Measurements from ENCODE around the gene DSG3. TPM values are rescaled to one million over a fixed set of nuclear protein-coding genes. Genes with fewer than 3 reads are reported as not detected.

The DSG3 gene
- total RNA-seq, 1 experiment from 2014 or later, result 0.05 TPM

DNA sequence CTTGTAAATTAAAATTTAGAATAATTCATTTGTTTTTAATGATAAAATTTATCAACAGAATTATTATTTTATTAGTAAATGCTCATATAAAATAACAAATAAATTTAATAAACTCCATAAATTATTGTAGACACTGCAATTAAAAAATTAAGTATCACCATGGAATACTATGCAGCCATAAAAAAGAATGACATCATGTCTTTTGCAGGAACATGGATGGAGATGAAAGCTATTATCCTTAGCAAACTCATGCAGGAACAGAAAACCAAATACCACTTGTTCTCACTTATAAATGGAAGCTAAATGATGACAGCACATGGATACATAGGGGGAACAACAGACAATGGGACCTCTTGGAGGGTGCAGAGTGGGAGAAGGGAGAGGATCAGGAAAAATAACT, 29.7 kb upstream of the DSG3 start:
- intact Hi-C loops (cut with micrococcal nuclease), result no loop called here
- CTCF ChIA-PET, result no interaction called here
- RAD21 ChIA-PET (ENCODE audit: low non-redundant PET in 1 of 2, low total read pairs in 2 of 2, uncharacterized antibody in 2 of 2, unreplicated experiment in 2 of 2), result no interaction called here
- Histone ChIP-seq H3K27me3 (ENCODE audit: insufficient read depth, low read length) (no peaks in the 10 kb centered on the region), H3K9me3 (ENCODE audit: control insufficient read depth in 1 of 2, insufficient read depth in 1 of 2, low read depth in 1 of 2, low read length in 2 of 2) (no peaks in the 10 kb centered on the region), H3K9ac (ENCODE audit: low read length) (no peak overlapping the region), H3K4me1 (ENCODE audit: control insufficient read depth in 1 of 2, insufficient read depth in 2 of 2, low read length in 2 of 2) (peaks cover 7 to 23% of the 10 kb centered on the region in 2 experiments; a peak in 3 of 4 replicates), H3K36me3 (ENCODE audit: control insufficient read depth in 1 of 2, insufficient read depth in 2 of 2, low read length in 2 of 2) (no peaks in the 10 kb centered on the region), H3K79me2 (ENCODE audit: insufficient read depth, low read length) (no peaks in the 10 kb centered on the region), H2AFZ (ENCODE audit: low read depth, low read length, poor library complexity, severe bottlenecking) (no peak overlapping the region), H3K4me3 (replicated peaks in 1 of 2; ENCODE audit: low read depth in 1 of 2, low read length in 2 of 2) (no peak overlapping the region), H4K20me1 (ENCODE audit: insufficient read depth) (no peaks in the 10 kb centered on the region), H3K9me2 (ENCODE audit: insufficient read depth) (no peaks in the 10 kb centered on the region), H3K4me2 (ENCODE audit: low read length) (no peak overlapping the region), H3K27ac (ENCODE audit: low read depth, low read length) (no peak overlapping the region)
- POLR2A ChIA-PET, result no interaction called here
- DNase-seq (ENCODE audit: low read depth, low spot score), result no peak
- TF ChIP-seq YY1 (IDR thresholded peaks at IDR 0.05; ENCODE audit: extremely low read depth, insufficient replicate concordance, low read depth, low read length), result no peak
- TF ChIP-seq, protein P1, sequence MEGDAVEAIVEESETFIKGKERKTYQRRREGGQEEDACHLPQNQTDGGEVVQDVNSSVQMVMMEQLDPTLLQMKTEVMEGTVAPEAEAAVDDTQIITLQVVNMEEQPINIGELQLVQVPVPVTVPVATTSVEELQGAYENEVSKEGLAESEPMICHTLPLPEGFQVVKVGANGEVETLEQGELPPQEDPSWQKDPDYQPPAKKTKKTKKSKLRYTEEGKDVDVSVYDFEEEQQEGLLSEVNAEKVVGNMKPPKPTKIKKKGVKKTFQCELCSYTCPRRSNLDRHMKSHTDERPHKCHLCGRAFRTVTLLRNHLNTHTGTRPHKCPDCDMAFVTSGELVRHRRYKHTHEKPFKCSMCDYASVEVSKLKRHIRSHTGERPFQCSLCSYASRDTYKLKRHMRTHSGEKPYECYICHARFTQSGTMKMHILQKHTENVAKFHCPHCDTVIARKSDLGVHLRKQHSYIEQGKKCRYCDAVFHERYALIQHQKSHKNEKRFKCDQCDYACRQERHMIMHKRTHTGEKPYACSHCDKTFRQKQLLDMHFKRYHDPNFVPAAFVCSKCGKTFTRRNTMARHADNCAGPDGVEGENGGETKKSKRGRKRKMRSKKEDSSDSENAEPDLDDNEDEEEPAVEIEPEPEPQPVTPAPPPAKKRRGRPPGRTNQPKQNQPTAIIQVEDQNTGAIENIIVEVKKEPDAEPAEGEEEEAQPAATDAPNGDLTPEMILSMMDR (IDR thresholded peaks at IDR 0.05 in 2 of 3, conservative IDR thresholded peaks at IDR 0.05 in 1 of 3; ENCODE audit: borderline replicate concordance in 1 of 3, insufficient read depth in 1 of 3, low read depth in 2 of 3, low read length in 2 of 3), result no peak
- TF ChIP-seq CEBPB (IDR thresholded peaks at IDR 0.05; ENCODE audit: low read depth), result no peak
- TF ChIP-seq ZNF274 (IDR thresholded peaks at IDR 0.05; ENCODE audit: low read depth, low read length), result no peak
- no peak for TF ChIP-seq RAD21 (IDR thresholded peaks at IDR 0.05; ENCODE audit: low read depth)
- TF ChIP-seq SP1 (IDR thresholded peaks at IDR 0.05; ENCODE audit: low read depth), result no peak
- TF ChIP-seq EZH2phosphoT487 (IDR thresholded peaks at IDR 0.05; ENCODE audit: borderline replicate concordance), result no peak
- TF ChIP-seq EGR1 (IDR thresholded peaks at IDR 0.05; ENCODE audit: low read depth), result no peak
- TF ChIP-seq, protein P2, sequence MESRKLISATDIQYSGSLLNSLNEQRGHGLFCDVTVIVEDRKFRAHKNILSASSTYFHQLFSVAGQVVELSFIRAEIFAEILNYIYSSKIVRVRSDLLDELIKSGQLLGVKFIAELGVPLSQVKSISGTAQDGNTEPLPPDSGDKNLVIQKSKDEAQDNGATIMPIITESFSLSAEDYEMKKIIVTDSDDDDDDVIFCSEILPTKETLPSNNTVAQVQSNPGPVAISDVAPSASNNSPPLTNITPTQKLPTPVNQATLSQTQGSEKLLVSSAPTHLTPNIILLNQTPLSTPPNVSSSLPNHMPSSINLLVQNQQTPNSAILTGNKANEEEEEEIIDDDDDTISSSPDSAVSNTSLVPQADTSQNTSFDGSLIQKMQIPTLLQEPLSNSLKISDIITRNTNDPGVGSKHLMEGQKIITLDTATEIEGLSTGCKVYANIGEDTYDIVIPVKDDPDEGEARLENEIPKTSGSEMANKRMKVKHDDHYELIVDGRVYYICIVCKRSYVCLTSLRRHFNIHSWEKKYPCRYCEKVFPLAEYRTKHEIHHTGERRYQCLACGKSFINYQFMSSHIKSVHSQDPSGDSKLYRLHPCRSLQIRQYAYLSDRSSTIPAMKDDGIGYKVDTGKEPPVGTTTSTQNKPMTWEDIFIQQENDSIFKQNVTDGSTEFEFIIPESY (IDR thresholded peaks at IDR 0.05; ENCODE audit: extremely low read depth, insufficient replicate concordance, low read length), result no peak
- TF ChIP-seq ZFX (IDR thresholded peaks at IDR 0.05), result no peak
- BruUV-seq (replicated peaks), result no TSS peak
- ATAC-seq, result no peak
